Neutrophil (primary cell): ENCODE results near the gene N4BP2L1.
A peak's percentile ranks its signal among the peaks of the same experiment; 100 is the strongest.
"Not testable (repeated sequence)": the region's sequence is repeated elsewhere in the genome, so short reads cannot be mapped to it uniquely, and the experiment has no call there.

ENCODE experiments used
- H3K27ac ChIP-seq: fragments of 200-600 bp; sonication (generic); 2 replicates; pipeline ENCODE4 v1.5.1; 2016; ENCODE audit warnings: mild to moderate bottlenecking, moderate library complexity
- H3K27me3 ChIP-seq: fragments of 200-600 bp; sonication (generic); 2 replicates; pipeline ENCODE4 v1.6.0; 2016; ENCODE audit warnings: mild to moderate bottlenecking
- H3K36me3 ChIP-seq: fragments of 200-600 bp; sonication (generic); 2 replicates; pipeline ENCODE4 v1.5.1; 2017
- H3K4me1 ChIP-seq, 2 experiments: fragments of 200-600 bp in 1 of 2; sonication (generic) in 1 of 2; 1 replicate in 1 of 2; 2 replicates in 1 of 2; pipeline versions ENCODE4 v1.5.1 to v1.6.1; 2013 to 2016; ENCODE audit warnings: low read depth in 1 of 2, low read length in 1 of 2, mild to moderate bottlenecking in 1 of 2, moderate library complexity in 1 of 2; ENCODE audit not compliant: control insufficient read depth in 1 of 2, insufficient read depth in 1 of 2
- H3K4me3 ChIP-seq, 2 experiments: fragments of 200-600 bp in 1 of 2; sonication (generic) in 1 of 2; 1 replicate in 1 of 2; 2 replicates in 1 of 2; pipeline ENCODE4 v1.5.1; 2013 to 2016; ENCODE audit warnings: low read depth in 1 of 2, low read length in 1 of 2, mild to moderate bottlenecking in 1 of 2, moderate library complexity in 1 of 2
- H3K9me3 ChIP-seq: fragments of 200-600 bp; sonication (generic); 2 replicates; pipeline ENCODE4 v1.5.1; 2016
- TF ChIP-seq, protein P1 (sequence below): fragments of 200-600 bp; sonication (generic); IDR thresholded peaks from 2 replicates; pipeline ENCODE4 v1.5.1; 2016; ENCODE audit warnings: antibody characterized with exemption

The N4BP2L1 gene

DNA sequence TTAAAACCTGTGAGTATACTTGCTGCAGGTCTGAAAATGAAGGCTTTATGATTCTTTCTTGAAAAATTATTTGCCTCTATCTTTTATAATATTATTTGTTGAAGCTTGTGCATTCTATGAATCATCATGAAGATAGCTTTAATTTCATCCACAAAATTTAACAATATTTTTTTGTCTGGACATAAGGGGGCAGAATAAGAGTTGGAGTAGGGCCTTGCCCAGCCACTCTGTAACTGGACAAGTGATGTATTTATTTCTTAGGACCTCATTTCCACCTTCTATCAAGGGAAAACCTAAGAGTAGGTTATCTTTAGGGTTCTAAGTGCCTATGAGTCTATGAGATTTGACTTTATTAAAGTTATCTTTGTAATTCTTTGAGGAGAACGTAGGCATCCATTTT lies 49.9 kb downstream of the N4BP2L1 start:
- TF ChIP-seq, protein P1, sequence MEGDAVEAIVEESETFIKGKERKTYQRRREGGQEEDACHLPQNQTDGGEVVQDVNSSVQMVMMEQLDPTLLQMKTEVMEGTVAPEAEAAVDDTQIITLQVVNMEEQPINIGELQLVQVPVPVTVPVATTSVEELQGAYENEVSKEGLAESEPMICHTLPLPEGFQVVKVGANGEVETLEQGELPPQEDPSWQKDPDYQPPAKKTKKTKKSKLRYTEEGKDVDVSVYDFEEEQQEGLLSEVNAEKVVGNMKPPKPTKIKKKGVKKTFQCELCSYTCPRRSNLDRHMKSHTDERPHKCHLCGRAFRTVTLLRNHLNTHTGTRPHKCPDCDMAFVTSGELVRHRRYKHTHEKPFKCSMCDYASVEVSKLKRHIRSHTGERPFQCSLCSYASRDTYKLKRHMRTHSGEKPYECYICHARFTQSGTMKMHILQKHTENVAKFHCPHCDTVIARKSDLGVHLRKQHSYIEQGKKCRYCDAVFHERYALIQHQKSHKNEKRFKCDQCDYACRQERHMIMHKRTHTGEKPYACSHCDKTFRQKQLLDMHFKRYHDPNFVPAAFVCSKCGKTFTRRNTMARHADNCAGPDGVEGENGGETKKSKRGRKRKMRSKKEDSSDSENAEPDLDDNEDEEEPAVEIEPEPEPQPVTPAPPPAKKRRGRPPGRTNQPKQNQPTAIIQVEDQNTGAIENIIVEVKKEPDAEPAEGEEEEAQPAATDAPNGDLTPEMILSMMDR: no peak
- Histone ChIP-seq H3K27me3 (no peaks in the 10 kb centered on the region), H3K4me3 (no peak overlapping the region), H3K36me3 (no peaks in the 10 kb centered on the region), H3K27ac (no peak overlapping the region), H3K4me1 (peaks cover 16 to 23% of the 10 kb centered on the region in 2 experiments), H3K9me3 (no peaks in the 10 kb centered on the region)

DNA sequence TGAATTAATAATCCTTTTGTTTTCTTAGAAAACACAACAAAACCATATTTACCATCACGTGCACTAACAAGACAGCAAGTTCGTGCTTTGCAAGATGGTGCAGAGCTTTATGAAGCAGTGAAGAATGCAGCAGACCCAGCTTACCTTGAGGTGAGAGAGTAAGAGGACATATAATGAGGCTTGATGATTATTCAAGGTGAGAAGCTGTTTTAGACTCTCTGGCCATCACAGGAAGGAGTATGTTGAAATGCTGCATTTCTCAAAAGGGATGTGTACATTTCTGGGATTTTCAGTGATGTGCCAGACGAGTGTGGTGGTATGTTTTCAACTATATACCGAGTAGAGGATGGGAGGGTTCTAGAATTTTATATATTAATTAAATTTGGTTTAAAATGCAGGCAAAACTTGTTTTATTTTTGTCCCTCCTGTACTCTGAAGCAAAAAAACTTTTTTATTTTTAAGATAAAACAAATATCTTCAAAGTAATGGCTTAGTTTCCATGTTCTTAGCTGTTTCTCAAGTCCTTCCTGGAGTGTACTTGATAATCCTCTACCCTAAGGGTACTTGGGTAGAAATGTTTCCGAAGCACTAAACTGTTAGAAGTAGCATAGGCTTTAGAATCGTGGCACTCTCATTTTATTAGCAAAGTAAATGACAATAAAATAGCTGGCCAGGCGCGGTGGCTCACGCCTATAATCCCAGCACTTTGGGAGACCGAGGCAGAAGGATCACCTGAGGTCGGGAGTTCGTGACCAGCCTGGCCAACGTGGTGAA lies 51.1 kb downstream of the N4BP2L1 start:
- Histone ChIP-seq H3K36me3 (no peaks in the 10 kb centered on the region), H3K27me3 (no peaks in the 10 kb centered on the region), H3K9me3 (no peaks in the 10 kb centered on the region), H3K4me3 (no peak overlapping the region), H3K27ac (peak overlapping the region; percentile 51), H3K4me1 (peaks cover 16 to 23% of the 10 kb centered on the region in 2 experiments)
- TF ChIP-seq, protein P1: no peak

DNA sequence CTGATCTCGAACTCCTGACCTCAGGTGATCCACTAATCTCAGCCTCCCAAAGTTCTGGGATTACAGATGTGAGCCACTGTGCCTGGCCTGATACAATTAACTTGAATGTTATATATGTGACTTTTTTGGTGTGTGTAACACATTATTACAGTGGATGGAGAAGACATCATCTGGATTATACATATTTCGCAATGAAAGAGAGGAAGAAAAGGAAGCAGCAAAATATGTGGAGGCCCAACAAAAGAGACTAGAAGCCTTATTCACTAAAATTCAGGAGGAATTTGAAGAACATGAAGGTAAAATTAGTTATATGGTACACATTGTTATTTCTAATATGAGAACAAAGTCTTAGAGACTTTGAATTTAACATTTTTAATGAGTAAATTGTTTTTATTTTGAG lies 57.1 kb downstream of the N4BP2L1 start:
- TF ChIP-seq, protein P1: no peak
- no peaks in the 10 kb centered on the region for H3K9me3 ChIP-seq
- H3K4me3 ChIP-seq: no peak overlapping the region
- no peaks in the 10 kb centered on the region for H3K27me3 ChIP-seq
- no peaks in the 10 kb centered on the region for H3K36me3 ChIP-seq
- H3K4me1 ChIP-seq: peaks cover 1 to 9% of the 10 kb centered on the region in 2 experiments
- H3K27ac ChIP-seq: no peak overlapping the region

DNA sequence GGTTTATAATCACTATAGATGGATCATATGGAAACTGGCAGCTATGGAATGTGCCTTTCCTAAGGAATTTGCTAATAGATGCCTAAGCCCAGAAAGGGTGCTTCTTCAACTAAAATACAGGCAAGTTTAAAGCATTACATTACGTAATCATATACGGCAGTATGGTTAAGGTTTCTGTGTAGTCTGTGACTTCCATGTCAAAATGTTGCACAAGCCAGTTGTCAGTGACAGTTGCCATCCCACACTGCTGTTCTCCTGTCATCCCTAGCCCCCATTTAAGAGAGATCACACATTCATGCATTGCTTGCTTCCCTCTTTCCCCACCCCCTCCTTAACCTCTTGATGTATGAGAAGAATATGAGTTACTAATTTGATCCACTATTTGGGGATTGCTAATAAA lies 65.4 kb downstream of the N4BP2L1 start:
- H3K4me1 ChIP-seq: peaks cover 4 to 5% of the 10 kb centered on the region in 2 experiments
- TF ChIP-seq, protein P1: no peak
- no peak overlapping the region for H3K27ac ChIP-seq
- H3K27me3 ChIP-seq: no peaks in the 10 kb centered on the region
- H3K4me3 ChIP-seq: no peak overlapping the region
- no peaks in the 10 kb centered on the region for H3K9me3 ChIP-seq
- H3K36me3 ChIP-seq: peaks cover 3% of the 10 kb centered on the region

DNA sequence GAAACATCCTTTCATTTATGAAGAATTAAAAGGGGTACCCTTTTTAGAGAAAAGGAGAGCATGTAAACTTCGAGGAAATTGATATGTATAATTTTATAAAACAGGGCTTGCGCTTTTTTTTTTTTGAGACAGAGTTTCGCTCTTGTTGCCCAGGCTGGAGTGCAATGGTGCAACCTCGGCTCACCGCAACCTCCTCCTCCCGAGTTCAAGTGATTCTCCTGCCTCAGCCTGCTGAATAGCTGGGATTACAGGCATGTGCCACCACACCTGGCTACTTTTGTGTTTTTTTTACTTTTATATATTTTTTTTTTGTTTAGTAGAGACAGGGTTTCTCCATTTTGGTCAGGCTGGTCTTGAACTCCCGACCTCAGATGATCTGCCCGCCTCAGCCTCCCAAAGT lies 72.0 kb downstream of the N4BP2L1 start:
- H3K27ac ChIP-seq, H3K4me1 ChIP-seq, H3K27me3 ChIP-seq, H3K4me3 ChIP-seq, H3K9me3 ChIP-seq: not testable (repeated sequence)
- H3K36me3 ChIP-seq: peaks cover 17% of the 10 kb centered on the region

DNA sequence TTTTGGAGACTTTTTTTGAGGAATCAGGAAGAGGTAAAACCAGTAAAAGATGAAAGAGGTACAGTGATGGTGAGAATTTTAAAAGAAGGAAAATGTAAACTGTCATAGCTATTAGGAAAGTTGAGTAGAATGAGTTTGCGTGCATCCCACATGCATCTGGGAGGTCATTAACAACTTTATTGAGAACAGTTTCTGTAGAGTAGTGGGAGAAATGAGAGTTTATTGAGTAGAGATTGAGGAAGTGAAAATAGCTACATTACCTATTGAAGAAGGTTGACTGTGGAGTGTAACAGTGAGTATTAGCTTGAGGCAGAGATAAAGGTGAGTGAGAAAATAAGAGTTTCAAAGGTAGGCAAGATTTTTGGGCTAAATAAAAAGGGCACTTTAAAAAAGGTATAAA lies 73.9 kb downstream of the N4BP2L1 start:
- TF ChIP-seq, protein P1: no peak
- no peaks in the 10 kb centered on the region for H3K9me3 ChIP-seq
- peaks cover 17% of the 10 kb centered on the region for H3K36me3 ChIP-seq
- no peak overlapping the region for H3K27ac ChIP-seq
- H3K4me1 ChIP-seq: no peaks in the 10 kb centered on the region
- no peaks in the 10 kb centered on the region for H3K27me3 ChIP-seq
- no peak overlapping the region for H3K4me3 ChIP-seq

DNA sequence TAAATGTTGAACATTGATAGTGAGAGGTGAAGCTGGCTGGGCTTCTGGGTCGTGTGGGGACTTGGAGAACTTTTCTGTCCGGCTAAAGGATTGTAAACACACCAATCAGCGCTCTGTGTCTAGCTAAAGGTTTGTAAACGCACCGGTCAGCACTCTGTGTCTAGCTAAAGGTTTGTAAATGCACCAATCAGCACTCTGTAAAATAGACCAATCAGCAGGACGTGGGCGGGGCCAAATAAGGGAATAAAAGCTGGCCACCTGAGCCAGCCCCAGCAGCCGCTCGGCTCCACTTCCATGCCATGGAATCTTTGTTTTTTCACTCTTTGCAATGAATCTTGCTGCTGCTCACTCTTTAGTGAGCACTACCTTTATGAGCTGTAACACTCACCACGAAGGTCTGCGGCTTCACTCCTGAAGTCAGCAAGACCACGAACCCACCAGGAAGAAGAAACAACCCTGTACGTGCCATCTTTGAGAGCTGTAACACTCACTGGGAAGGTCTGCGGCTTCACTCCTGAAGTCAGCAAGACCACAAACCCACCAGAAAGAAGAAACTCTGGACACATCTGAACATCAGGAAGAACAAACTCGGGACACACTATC lies 77.0 kb downstream of the N4BP2L1 start:
- not testable (repeated sequence) for H3K4me3 ChIP-seq, H3K36me3 ChIP-seq, H3K27ac ChIP-seq, H3K4me1 ChIP-seq, H3K9me3 ChIP-seq, H3K27me3 ChIP-seq
